LHCN-M2 (cell line): ENCODE measurements around the gene MPC2. TPM values are rescaled to one million over a fixed set of nuclear protein-coding genes. Genes with fewer than 3 reads are reported as not detected.

Experiments
- total RNA-seq: library from RNA; depleted of rRNA; stranded (reverse); fragments of >200 nt; gene quantifications from 2 replicates; pipeline ENCODE4 v1.2.3, GENCODE V29; 2014; rRNA removed

The MPC2 gene
- total RNA-seq, 1 experiment from 2014 or later: 39.2 TPM

Other genes starting within 250 kb of the MPC2 start
- 55.5 and 63.3 TPM in 2 replicates for gene MPZL1, start 215.1 kb downstream of the MPC2 start, total RNA-seq
- 0.29 TPM in 1 of 2 replicates, not detected in the other for gene ADCY10, start 22.9 kb downstream of the MPC2 start, total RNA-seq
- gene DCAF6, start 389 bp downstream of the MPC2 start, total RNA-seq: 36.9 and 46.5 TPM in 2 replicates
- 12.7 and 17.9 TPM in 2 replicates for gene GPR161, start 199.9 kb upstream of the MPC2 start, total RNA-seq
- gene TIPRL, start 241.9 kb upstream of the MPC2 start, total RNA-seq: 28.8 and 36.1 TPM in 2 replicates